ENCODE results near the gene PCDH1. TPM values are rescaled to one million over a fixed set of nuclear protein-coding genes. Genes with fewer than 3 reads are reported as not detected.

The PCDH1 gene
- total RNA-seq, 1 donor from 2014 or later: 6.3 TPM

GRCh38 chr5:141844414-141845097 lies 33.7 kb downstream of the PCDH1 start:
- peaks cover 47% of the 10 kb centered on the region for H3K4me1 Mint-ChIP-seq (ENCODE audit: unreplicated experiment)
- no peak overlapping the region for H3K27ac Mint-ChIP-seq (ENCODE audit: unreplicated experiment)
- H3K9me3 Mint-ChIP-seq (ENCODE audit: unreplicated experiment): no peaks in the 10 kb centered on the region
- H3K36me3 Mint-ChIP-seq (ENCODE audit: unreplicated experiment): no peaks in the 10 kb centered on the region
- no peaks in the 10 kb centered on the region for H3K27me3 Mint-ChIP-seq (ENCODE audit: unreplicated experiment)
- no peak for TF ChIP-seq CTCF (IDR thresholded peaks at IDR 0.05)
- no peak for DNase-seq (ENCODE audit: extremely low spot score, unreplicated experiment)
- H3K4me3 Mint-ChIP-seq (ENCODE audit: unreplicated experiment): no peak overlapping the region

- Mint-ChIP-seq H3K4me1 (ENCODE audit: unreplicated experiment) (peaks cover 43% of the 10 kb centered on the region), H3K36me3 (ENCODE audit: unreplicated experiment) (no peaks in the 10 kb centered on the region), H3K4me3 (ENCODE audit: unreplicated experiment) (no peak overlapping the region), H3K27me3 (ENCODE audit: unreplicated experiment) (no peaks in the 10 kb centered on the region), H3K9me3 (ENCODE audit: unreplicated experiment) (no peaks in the 10 kb centered on the region), H3K27ac (ENCODE audit: unreplicated experiment) (peak overlapping the region; percentile 74)
- DNase-seq (ENCODE audit: extremely low spot score, unreplicated experiment): no peak
- no peak for TF ChIP-seq CTCF (IDR thresholded peaks at IDR 0.05)
Measured at GRCh38 chr5:141843156-141843927, 34.9 kb downstream of the PCDH1 start.

GRCh38 chr5:141841378-141842180 lies 36.6 kb downstream of the PCDH1 start:
- Mint-ChIP-seq H3K9me3 (ENCODE audit: unreplicated experiment) (no peaks in the 10 kb centered on the region), H3K4me3 (ENCODE audit: unreplicated experiment) (no peak overlapping the region), H3K27ac (ENCODE audit: unreplicated experiment) (no peak overlapping the region), H3K4me1 (ENCODE audit: unreplicated experiment) (peaks cover 54% of the 10 kb centered on the region), H3K27me3 (ENCODE audit: unreplicated experiment) (no peaks in the 10 kb centered on the region), H3K36me3 (ENCODE audit: unreplicated experiment) (no peaks in the 10 kb centered on the region)
- DNase-seq (ENCODE audit: extremely low spot score, unreplicated experiment): no peak
- no peak for TF ChIP-seq CTCF (IDR thresholded peaks at IDR 0.05)

GRCh38 chr5:141840826-141841360 lies 37.3 kb downstream of the PCDH1 start:
- no peak for DNase-seq (ENCODE audit: extremely low spot score, unreplicated experiment)
- Mint-ChIP-seq H3K9me3 (ENCODE audit: unreplicated experiment) (no peaks in the 10 kb centered on the region), H3K36me3 (ENCODE audit: unreplicated experiment) (no peaks in the 10 kb centered on the region), H3K4me3 (ENCODE audit: unreplicated experiment) (no peak overlapping the region), H3K27me3 (ENCODE audit: unreplicated experiment) (no peaks in the 10 kb centered on the region), H3K27ac (ENCODE audit: unreplicated experiment) (peak overlapping the region; percentile 23), H3K4me1 (ENCODE audit: unreplicated experiment) (peaks cover 58% of the 10 kb centered on the region)
- no peak for TF ChIP-seq CTCF (IDR thresholded peaks at IDR 0.05)
